Measurements from ENCODE around the gene CATSPER2.
"Not testable (repeated sequence)": the region's sequence is repeated elsewhere in the genome, so short reads cannot be mapped to it uniquely, and the experiment has no call there.

CATSPER2 gene

DNA sequence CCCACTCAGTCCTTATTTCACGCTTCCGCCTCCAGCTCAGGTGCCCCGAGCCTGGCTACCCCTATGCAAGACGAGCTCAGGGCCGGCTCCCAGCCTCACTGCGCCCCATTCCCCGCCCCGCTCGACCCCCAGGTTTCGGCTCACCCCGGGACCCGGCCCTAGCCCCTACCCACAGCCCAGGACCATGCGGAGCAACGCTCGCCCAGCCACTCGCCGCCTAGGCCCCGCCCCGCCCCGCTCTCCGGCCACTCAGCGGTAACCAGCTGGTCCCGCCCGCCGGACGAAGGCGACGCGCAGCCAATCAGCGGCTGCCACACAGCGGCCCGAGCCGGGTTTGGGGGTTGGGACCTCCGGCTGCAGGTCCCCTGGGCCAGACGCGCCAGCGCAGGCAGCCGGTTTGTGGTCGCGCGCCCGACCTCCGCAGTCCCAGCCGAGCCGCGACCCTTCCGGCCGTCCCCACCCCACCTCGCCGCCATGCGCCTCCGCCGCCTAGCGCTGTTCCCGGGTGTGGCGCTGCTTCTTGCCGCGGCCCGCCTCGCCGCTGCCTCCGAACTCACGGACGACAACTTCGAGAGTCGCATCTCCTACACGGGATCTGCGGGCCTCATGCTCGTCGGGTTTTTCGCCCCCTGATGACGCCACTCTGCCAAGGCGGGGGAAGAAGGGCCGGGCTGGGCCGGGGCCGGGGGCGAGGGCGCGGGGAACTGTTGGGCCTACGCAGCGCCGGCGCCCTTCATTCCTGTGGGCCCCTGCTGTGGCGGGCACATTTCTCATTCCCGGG, at the start of gene CATSPER2:
CATSPER2 (minus strand) TSS at position 196 of the 781 bp plus-strand sequence. CDS start 783 bp downstream, outside the sequence.
- Histone ChIP-seq H3K27me3 (ENCODE audit: control insufficient read depth, insufficient read depth, low read length) (no peaks in the 10 kb centered on the region), H3K9ac (ENCODE audit: low read length) (no peak within 1 kb of the TSS), H3K4me3 (ENCODE audit: low read length) (no peak within 1 kb of the TSS), H3K36me3 (ENCODE audit: control insufficient read depth, insufficient read depth, low read length) (no peaks in the 10 kb centered on the region), H3K27ac (ENCODE audit: low read depth, low read length) (no peak within 1 kb of the TSS), H3K4me1 (ENCODE audit: control insufficient read depth, insufficient read depth, low read length) (no peaks in the 10 kb centered on the region)

DNA sequence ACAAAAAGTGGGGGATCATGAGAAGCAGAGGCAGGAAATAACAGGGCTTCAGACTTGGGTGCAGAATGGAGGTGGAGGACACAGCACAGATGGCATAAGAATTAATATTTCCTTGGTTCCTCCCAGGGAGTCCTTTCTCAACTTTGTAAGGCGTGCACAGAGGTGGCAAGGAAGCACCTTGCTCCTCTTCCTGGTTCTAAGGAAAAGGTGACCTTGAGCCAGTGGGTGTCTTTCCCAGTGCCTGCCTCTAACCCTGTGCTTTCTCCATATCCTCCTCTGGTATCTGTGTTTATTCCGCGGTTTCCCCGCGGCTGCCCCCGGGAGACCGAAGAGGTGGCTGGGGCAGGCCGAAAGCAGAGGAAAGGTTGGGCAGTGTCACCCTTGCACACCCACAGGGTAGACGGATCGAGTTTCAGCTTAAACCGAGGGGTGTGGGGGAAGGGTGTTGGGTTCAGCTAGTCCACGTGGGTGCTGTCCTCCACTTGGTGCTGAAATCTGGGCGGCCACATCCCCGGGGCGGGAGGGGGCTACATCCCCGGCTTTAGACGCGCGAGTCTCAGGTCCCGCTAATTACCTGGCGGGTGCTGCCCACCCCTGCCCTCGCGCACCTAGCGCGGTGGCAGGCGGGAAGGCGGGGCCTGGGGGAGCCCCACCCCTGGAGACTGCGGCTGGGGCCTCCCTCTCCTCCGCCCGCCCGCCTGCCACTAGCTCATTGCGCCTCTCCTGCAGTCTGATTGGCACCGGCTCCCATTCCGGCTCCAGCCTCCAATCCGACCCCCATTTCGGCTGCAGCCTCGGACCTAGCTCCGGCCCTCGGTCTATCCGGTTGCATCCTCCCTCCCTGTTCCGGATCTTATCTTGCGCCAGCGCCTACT, 44.7 kb upstream of the CATSPER2 start, which contains the start of gene CKMT1A:
CKMT1A (plus strand) TSS at position 712 of the 875 bp plus-strand sequence. CDS start 192 bp downstream, outside the sequence.
- H3K27ac ChIP-seq (ENCODE audit: low read depth, low read length); H3K4me3 ChIP-seq (ENCODE audit: low read length); H3K4me1 ChIP-seq (ENCODE audit: control insufficient read depth, insufficient read depth, low read length): not testable (repeated sequence)

DNA sequence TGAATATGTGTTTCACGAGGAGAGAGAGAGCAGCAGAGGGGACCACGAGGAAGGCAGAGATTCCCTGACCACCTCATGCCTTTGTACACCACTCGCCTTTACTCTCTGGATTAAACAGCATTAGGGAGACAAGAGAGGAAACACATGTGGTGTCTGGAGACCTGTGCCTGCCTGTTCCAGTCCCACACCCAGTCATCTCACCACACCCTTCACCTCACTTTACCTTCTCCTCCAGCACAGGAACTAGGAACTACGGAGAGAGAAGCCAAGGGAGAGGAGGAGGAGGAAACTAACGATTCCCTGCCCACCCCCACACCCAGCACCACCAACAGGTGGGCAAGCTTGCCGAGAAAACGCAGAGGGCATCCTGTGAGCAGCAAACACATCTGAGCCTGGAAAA, 44.0 kb upstream of the CATSPER2 start:
- H3K9ac ChIP-seq (ENCODE audit: low read length); H3K4me1 ChIP-seq (ENCODE audit: control insufficient read depth, insufficient read depth, low read length); H3K4me3 ChIP-seq (ENCODE audit: low read length); H3K36me3 ChIP-seq (ENCODE audit: control insufficient read depth, insufficient read depth, low read length); H3K27ac ChIP-seq (ENCODE audit: low read depth, low read length); H3K27me3 ChIP-seq (ENCODE audit: control insufficient read depth, insufficient read depth, low read length): not testable (repeated sequence)

More for the DNA sequence above, 44.7 kb upstream of the CATSPER2 start, which contains the start of gene CKMT1A:
- H3K27me3 ChIP-seq (ENCODE audit: control insufficient read depth, insufficient read depth, low read length); H3K36me3 ChIP-seq (ENCODE audit: control insufficient read depth, insufficient read depth, low read length); H3K9ac ChIP-seq (ENCODE audit: low read length): not testable (repeated sequence)

DNA sequence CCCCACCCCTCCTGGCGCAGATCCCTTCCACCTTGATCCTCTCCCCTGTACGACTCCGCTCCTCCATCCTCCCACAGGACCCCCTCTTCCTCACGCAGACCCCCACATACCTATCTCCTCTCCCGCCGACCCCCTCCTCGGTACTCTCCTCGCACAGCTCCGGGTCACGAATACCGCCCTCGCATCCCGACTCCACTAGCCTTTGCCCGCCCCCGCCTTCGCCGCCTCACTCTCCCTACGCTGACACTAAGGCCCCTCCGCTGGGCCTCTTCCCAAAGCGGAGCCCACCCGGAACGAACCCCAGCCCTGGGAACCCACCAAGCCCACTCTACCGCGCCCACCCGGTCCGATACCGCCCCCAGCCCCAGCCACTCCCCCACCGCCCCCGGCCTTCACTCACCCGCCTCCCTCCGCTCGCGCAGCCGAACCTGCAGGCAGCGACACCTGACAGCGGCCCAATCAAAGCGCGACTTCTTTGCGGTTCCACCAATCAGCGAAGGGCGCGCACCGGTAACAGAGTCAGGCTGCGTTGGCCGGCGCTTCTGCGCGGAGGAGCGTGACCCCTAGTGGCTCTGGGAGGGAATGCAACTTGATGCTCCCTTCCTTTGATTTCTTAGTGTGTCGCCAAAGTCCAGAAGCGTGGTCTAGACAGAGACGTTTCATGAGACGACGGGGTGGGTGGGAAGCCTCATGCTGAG, 41.1 kb upstream of the CATSPER2 start:
- not testable (repeated sequence) for H3K27me3 ChIP-seq (ENCODE audit: control insufficient read depth, insufficient read depth, low read length); H3K27ac ChIP-seq (ENCODE audit: low read depth, low read length); H3K9ac ChIP-seq (ENCODE audit: low read length); H3K4me1 ChIP-seq (ENCODE audit: control insufficient read depth, insufficient read depth, low read length); H3K4me3 ChIP-seq (ENCODE audit: low read length); H3K36me3 ChIP-seq (ENCODE audit: control insufficient read depth, insufficient read depth, low read length)

DNA sequence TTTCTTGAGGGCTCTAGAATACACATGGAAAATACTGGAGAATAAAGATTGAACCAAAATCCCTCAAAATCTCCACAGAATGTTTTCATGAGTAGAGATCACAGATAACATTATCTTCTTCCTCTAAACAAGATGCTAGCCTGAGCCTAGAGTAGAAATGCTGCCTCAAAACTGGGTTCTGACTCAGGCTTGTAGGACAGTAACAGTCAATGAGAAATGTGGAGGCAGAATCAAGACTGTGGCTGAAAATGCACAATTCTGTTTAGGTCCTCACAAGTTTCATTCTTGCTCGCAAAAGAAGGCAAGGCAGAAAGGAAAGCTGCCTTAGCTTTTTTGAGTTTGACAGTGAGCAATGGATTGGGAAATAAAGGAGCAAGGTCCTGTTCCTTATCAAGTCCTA, 25.5 kb upstream of the CATSPER2 start:
- not testable (repeated sequence) for H3K9ac ChIP-seq (ENCODE audit: low read length); H3K4me3 ChIP-seq (ENCODE audit: low read length)

DNA sequence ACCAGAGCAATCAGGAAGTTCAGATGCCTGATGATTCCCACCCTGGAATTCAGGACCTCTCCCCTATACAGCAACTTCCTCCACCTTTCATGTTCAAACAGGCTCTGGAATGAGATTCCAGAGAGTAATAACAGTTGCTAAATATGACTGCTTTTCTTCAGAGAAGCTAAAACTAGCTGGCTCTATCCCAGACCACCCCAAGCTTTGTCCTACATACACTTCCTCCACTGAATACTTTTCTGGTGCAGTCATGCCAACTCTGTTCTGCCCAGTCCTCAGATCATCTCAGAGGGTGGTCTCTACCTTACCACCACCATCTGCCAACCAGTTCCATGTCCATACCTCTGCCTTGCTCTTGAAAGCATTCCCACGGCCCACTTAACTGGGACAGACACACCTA, 17.5 kb upstream of the CATSPER2 start:
- not testable (repeated sequence) for H3K9ac ChIP-seq (ENCODE audit: low read length); H3K27ac ChIP-seq (ENCODE audit: low read depth, low read length); H3K27me3 ChIP-seq (ENCODE audit: control insufficient read depth, insufficient read depth, low read length); H3K36me3 ChIP-seq (ENCODE audit: control insufficient read depth, insufficient read depth, low read length); H3K4me3 ChIP-seq (ENCODE audit: low read length); H3K4me1 ChIP-seq (ENCODE audit: control insufficient read depth, insufficient read depth, low read length)

More for the DNA sequence above, 25.5 kb upstream of the CATSPER2 start:
- not testable (repeated sequence) for H3K36me3 ChIP-seq (ENCODE audit: control insufficient read depth, insufficient read depth, low read length); H3K27me3 ChIP-seq (ENCODE audit: control insufficient read depth, insufficient read depth, low read length); H3K4me1 ChIP-seq (ENCODE audit: control insufficient read depth, insufficient read depth, low read length); H3K27ac ChIP-seq (ENCODE audit: low read depth, low read length)

DNA sequence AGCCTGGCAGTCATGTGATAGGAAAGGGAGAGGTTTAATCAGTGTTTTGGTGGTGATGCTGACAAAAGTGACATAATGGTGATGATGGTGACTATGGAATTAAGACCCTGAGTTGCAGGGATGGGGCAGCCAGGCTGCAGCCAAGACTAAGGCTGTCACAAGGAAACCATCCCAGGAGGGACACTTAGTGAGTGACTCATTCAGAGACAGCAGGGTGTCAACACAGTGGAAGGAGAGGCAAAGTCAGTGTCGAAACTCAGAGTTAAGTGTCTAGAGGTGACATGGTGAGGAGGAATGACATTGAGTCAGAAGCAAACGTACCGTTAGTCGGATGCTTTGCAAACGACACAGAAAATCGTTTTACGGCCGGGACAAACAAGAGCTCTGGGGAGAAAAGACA, 14.7 kb upstream of the CATSPER2 start:
- not testable (repeated sequence) for H3K27me3 ChIP-seq (ENCODE audit: control insufficient read depth, insufficient read depth, low read length); H3K9ac ChIP-seq (ENCODE audit: low read length); H3K4me3 ChIP-seq (ENCODE audit: low read length); H3K27ac ChIP-seq (ENCODE audit: low read depth, low read length); H3K36me3 ChIP-seq (ENCODE audit: control insufficient read depth, insufficient read depth, low read length); H3K4me1 ChIP-seq (ENCODE audit: control insufficient read depth, insufficient read depth, low read length)

DNA sequence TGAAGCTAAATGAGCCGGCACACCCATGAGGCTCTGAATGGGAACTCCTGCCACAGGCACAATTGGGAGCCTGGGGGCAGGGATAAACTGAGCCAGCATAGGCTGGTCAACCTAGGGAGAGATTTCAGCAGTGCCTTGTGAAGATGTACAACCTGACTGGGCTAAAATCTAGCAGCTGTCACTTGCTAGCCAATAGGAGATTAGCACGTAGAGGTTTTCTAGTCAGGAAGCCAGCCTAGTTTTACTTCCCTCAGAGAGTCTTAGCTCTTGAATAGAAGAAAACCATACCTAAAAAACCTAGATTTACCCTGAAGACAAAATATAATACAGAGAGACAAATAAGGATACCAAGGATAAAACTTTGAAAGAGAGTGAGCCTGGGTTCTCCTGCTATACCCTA, 13.6 kb upstream of the CATSPER2 start:
- not testable (repeated sequence) for H3K27ac ChIP-seq (ENCODE audit: low read depth, low read length)

DNA sequence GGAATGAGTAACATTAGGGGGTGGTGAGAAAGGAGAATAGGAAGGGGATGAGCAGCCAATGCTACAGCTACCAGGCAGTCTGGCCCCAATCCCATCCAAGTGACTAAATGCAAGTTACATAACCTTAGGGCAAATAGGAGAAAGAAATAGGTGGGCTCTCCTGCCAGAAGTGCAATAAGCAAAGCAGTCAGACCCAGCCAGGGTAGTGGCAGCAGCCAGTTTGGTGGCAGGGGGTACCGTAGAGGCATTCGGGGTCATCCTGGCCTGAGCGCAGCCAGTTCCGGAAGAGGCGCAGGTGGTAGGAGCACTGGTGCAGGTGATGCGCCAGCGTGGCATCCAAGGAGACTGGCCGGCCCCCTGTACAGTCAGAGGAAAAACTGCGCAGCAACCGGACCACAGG, 11.1 kb upstream of the CATSPER2 start:
- not testable (repeated sequence) for H3K9ac ChIP-seq (ENCODE audit: low read length); H3K4me1 ChIP-seq (ENCODE audit: control insufficient read depth, insufficient read depth, low read length); H3K4me3 ChIP-seq (ENCODE audit: low read length); H3K27ac ChIP-seq (ENCODE audit: low read depth, low read length); H3K27me3 ChIP-seq (ENCODE audit: control insufficient read depth, insufficient read depth, low read length); H3K36me3 ChIP-seq (ENCODE audit: control insufficient read depth, insufficient read depth, low read length)

More for the DNA sequence above, 13.6 kb upstream of the CATSPER2 start:
- H3K9ac ChIP-seq (ENCODE audit: low read length); H3K4me3 ChIP-seq (ENCODE audit: low read length); H3K4me1 ChIP-seq (ENCODE audit: control insufficient read depth, insufficient read depth, low read length); H3K27me3 ChIP-seq (ENCODE audit: control insufficient read depth, insufficient read depth, low read length); H3K36me3 ChIP-seq (ENCODE audit: control insufficient read depth, insufficient read depth, low read length): not testable (repeated sequence)

DNA sequence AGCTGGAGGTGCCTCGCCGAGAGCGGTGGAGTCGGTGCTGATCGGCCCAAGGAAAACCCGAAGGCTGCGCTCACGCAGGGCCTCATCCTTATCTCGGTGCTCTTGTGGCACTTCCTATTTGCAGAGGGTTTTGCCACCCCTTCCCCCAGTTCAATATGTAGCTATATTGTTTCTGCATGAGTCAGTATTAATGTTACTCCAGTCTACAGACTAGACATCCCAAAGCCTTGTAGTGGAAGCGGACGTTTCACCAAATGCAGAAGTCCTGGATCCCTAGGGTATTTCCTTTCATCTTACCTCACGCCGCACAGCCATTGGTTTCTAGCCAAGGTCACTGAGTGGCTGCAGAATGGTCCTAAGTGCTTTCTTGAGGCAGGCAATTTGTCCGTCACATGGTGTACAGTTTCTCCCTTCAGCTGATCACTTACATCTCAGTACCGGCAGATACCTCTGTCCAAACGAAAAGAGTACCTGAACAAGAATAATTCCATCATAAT, 834 bp upstream of the CATSPER2 start:
- not testable (repeated sequence) for H3K9ac ChIP-seq (ENCODE audit: low read length); H3K27ac ChIP-seq (ENCODE audit: low read depth, low read length); H3K36me3 ChIP-seq (ENCODE audit: control insufficient read depth, insufficient read depth, low read length); H3K4me1 ChIP-seq (ENCODE audit: control insufficient read depth, insufficient read depth, low read length); H3K4me3 ChIP-seq (ENCODE audit: low read length); H3K27me3 ChIP-seq (ENCODE audit: control insufficient read depth, insufficient read depth, low read length)

DNA sequence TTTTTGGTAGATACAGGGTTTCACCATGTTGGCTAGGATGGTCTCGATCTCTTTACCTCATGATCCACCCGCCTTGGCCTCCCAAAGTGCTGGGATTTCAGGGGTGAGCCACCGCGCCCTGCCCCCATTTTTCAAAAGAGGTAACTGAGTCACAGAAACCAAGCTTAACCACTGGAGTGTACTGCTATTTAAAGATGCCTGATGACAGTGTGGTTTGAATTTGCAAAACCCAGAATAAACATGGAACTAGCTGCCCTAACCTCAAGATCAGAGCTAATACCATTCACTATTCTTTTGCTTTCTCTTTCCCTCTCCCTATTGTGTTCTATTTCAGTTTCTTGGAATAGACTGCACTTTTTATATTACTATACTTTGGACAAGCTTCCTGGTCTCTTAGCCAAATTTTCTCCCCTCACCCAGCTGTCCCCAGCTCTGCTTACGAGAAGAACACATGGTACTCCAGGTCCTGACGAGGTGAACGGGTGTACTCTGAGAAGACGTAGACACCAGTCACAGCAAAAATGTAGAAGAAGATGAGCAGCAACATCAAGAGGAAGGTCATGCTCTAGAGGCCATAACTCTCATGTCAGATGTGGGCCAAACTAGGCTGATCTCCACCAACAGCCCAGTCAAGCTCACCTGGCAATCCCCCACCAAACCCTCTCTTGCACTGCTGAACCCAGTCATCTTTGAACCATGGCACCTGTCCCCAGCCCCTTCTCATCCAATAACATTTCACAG, 10.0 kb downstream of the CATSPER2 start:
- not testable (repeated sequence) for H3K4me3 ChIP-seq (ENCODE audit: low read length); H3K36me3 ChIP-seq (ENCODE audit: control insufficient read depth, insufficient read depth, low read length); H3K9ac ChIP-seq (ENCODE audit: low read length); H3K27me3 ChIP-seq (ENCODE audit: control insufficient read depth, insufficient read depth, low read length); H3K4me1 ChIP-seq (ENCODE audit: control insufficient read depth, insufficient read depth, low read length); H3K27ac ChIP-seq (ENCODE audit: low read depth, low read length)

DNA sequence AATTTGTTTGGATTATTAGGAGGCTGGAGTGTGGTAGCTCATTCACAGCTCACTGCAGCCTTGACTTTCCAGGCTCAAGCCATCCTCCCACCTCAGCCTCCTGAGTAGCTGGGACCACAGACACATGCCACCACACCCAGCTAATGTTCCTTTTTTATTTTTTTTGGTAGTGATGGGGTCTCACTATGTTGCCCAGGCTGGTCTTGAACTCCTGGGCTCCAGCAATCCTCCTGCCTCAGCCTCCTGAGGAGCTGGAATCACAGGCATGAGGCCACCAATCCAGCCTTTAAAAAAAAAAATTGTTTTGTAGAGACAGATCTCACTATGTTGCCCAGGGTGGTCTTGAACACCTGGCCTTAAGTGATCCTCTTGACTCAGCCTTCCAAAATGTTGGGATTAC, 21.7 kb downstream of the CATSPER2 start:
- not testable (repeated sequence) for H3K27me3 ChIP-seq (ENCODE audit: control insufficient read depth, insufficient read depth, low read length); H3K27ac ChIP-seq (ENCODE audit: low read depth, low read length); H3K4me1 ChIP-seq (ENCODE audit: control insufficient read depth, insufficient read depth, low read length); H3K9ac ChIP-seq (ENCODE audit: low read length); H3K4me3 ChIP-seq (ENCODE audit: low read length); H3K36me3 ChIP-seq (ENCODE audit: control insufficient read depth, insufficient read depth, low read length)
